HepG2 (cell line): ENCODE measurements around the gene SLC7A8. TPM values are rescaled to one million over a fixed set of nuclear protein-coding genes. Genes with fewer than 3 reads are reported as not detected.

ENCODE experiments used
- GFI1 ChIP-seq: sonication (generic); formaldehyde crosslinking; IDR thresholded peaks from 2 replicates; pipeline ENCODE4 v1.5.0; 2020; ENCODE audit warnings: missing genetic modification reagents, mild to moderate bottlenecking, borderline replicate concordance
- SMAD9 ChIP-seq: sonication (generic); formaldehyde crosslinking; IDR thresholded peaks from 2 replicates; pipeline ENCODE4 v1.5.1; 2020; ENCODE audit warnings: mild to moderate bottlenecking, missing genetic modification reagents
- ZBTB38 ChIP-seq: sonication (generic); formaldehyde crosslinking; IDR thresholded peaks from 2 replicates; pipeline ENCODE4 v1.5.1; 2020; ENCODE audit warnings: mild to moderate bottlenecking, missing genetic modification reagents
- ZC3H4 ChIP-seq: sonication (generic); formaldehyde crosslinking; IDR thresholded peaks from 2 replicates; pipeline ENCODE4 v1.4.0; 2020; ENCODE audit warnings: missing genetic modification reagents, borderline replicate concordance
- ZFP62 ChIP-seq: sonication (generic); formaldehyde crosslinking; IDR thresholded peaks from 2 replicates; pipeline ENCODE4 v1.4.0; 2020; ENCODE audit warnings: missing genetic modification reagents
- ZKSCAN1 ChIP-seq: fragments of 150-350 bp; IDR thresholded peaks from 2 replicates; pipeline ENCODE4 v1.6.1; 2014; ENCODE audit warnings: low read length
- ZMYM2 ChIP-seq: sonication (generic); formaldehyde crosslinking; IDR thresholded peaks from 2 replicates; pipeline ENCODE4 v1.8.0; 2022; ENCODE audit warnings: mild to moderate bottlenecking, missing genetic modification reagents
- ZNF317 ChIP-seq: sonication (generic); formaldehyde crosslinking; IDR thresholded peaks from 2 replicates; pipeline ENCODE4 v1.5.0; 2020; ENCODE audit warnings: mild to moderate bottlenecking, missing genetic modification reagents
- ZNF563 ChIP-seq: sonication (generic); formaldehyde crosslinking; IDR thresholded peaks from 2 replicates; pipeline ENCODE4 v1.8.0; 2022; ENCODE audit warnings: mild to moderate bottlenecking, moderate library complexity, missing genetic modification reagents
- ZNF619 ChIP-seq: sonication (generic); formaldehyde crosslinking; IDR thresholded peaks from 2 replicates; pipeline ENCODE4 v1.4.0; 2020; ENCODE audit warnings: mild to moderate bottlenecking, missing genetic modification reagents
- ZNF883 ChIP-seq: sonication (generic); formaldehyde crosslinking; IDR thresholded peaks from 2 replicates; pipeline ENCODE4 v1.5.1; 2020; ENCODE audit warnings: mild to moderate bottlenecking, missing genetic modification reagents; ENCODE audit errors: not compliant biosample characterization
- polyA plus RNA-seq, 8 experiments: library from polyadenylated mRNA; depleted of rRNA in 3 of 8; stranded (reverse) in 7 of 8; unstranded in 1 of 8; fragments of >200 nt; fragmentation: Illumina TruSeq in 4 of 8; extraction: Trizol in 4 of 8; gene quantifications; 2 replicates each; pipeline versions ENCODE4 v1.2.1 to v1.2.3, GENCODE V29; 2011 to 2016; ENCODE audit warnings: low read depth in 4 of 8, missing spikeins in 1 of 8, mixed read lengths in 1 of 8; ENCODE audit not compliant: insufficient read depth in 1 of 8
- total RNA-seq, 5 experiments: library from RNA; depleted of rRNA; stranded (reverse); fragments of >200 nt; fragmentation: Illumina TruSeq; extraction: Trizol; gene quantifications; 2 replicates each; pipeline ENCODE4 v1.2.3, GENCODE V29; 2016; ENCODE audit warnings: low read depth in 1 of 5
- TF ChIP-seq, protein P1 (sequence below): IDR thresholded peaks from 2 replicates; pipeline ENCODE4 v1.6.1; 2016; ENCODE audit warnings: low read depth, borderline replicate concordance
- TF ChIP-seq, protein P2 (sequence below): sonication (generic); formaldehyde crosslinking; IDR thresholded peaks from 2 replicates; pipeline ENCODE4 v1.8.1; 2023; ENCODE audit warnings: mild to moderate bottlenecking, missing genetic modification reagents
- TF ChIP-seq, protein P3 (sequence below): sonication (generic); formaldehyde crosslinking; IDR thresholded peaks from 2 replicates; pipeline ENCODE4 v1.5.0; 2020; ENCODE audit warnings: missing genetic modification reagents
- TF ChIP-seq, protein P4 (sequence below): sonication (generic); formaldehyde crosslinking; IDR thresholded peaks from 2 replicates; pipeline ENCODE4 v1.8.1; 2023; ENCODE audit warnings: mild to moderate bottlenecking, missing genetic modification reagents, borderline replicate concordance
- TF ChIP-seq, protein P5 (sequence below): IDR thresholded peaks from 2 replicates; pipeline ENCODE4 v1.6.1; 2016; ENCODE audit warnings: control low read depth
- TF ChIP-seq, protein P6 (sequence below): sonication (generic); formaldehyde crosslinking; IDR thresholded peaks from 2 replicates; pipeline ENCODE4; 2020; ENCODE audit warnings: missing genetic modification reagents, mild to moderate bottlenecking, borderline replicate concordance
- TF ChIP-seq, protein P7 (sequence below): IDR thresholded peaks from 2 replicates; pipeline ENCODE4 v1.6.1; 2018; ENCODE audit warnings: missing genetic modification reagents
- TF ChIP-seq, protein P8 (sequence below): sonication (generic); formaldehyde crosslinking; conservative IDR thresholded peaks from 2 replicates; pipeline ENCODE4 v1.8.0; 2022; ENCODE audit warnings: missing genetic modification reagents

The SLC7A8 gene
- total and polyA plus RNA-seq, 2 of the 13 experiments (the other 11 are each of a cell fraction or from before 2014, with no cell fraction given), result 0.25 TPM; not detected in 1

DNA sequence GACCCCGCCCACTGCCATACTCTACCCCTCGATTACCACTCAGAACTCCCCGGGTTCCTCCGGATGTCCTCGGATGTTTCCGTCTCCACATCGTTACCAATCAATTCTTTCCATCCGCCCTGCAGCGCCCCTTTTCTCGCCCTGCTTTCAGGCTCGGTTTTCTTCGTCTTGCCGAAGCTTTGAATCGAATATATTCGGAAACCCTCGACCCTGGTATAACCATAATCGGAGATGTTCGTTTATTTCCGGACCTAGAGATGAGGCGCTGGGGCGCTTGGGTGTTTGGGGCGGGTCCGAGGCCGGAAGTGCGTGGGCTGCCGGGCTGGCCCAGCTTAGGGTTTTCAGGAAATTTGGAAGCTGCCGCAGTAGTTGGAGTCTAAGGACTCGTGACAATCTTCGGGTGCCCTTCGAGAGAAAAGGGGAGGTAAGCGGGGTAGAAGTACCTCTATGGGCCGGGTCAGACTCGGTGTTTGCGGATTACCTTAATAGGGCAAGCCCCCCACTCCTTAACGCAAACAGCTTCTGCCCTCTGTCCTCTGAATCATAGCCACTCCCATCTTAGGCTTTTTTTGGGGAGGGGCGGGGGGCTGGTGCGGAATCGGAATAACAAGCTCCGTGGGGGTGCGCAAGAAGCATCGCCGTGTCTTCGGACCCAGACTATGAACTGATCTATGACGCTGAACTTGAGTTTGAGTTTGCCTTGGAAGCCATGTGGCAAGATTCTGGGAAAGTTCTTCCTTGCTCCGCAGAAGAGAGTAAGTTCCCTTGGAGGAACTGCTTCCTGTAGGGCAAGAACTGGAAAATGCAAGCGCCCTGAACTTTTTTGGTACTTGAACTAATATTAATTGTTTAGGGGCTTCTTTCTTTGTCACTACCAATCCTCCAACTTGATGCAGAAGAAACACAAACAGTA, 88.0 kb downstream of the SLC7A8 start, which contains the start of gene C14orf119 (continued):
- TF ChIP-seq, protein P1, sequence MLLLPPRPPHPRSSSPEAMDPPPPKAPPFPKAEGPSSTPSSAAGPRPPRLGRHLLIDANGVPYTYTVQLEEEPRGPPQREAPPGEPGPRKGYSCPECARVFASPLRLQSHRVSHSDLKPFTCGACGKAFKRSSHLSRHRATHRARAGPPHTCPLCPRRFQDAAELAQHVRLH (CRISPR knock-in tag), result peak; percentile 65; the same call in 1 of the 2 replicates
- TF ChIP-seq ZNF317 (CRISPR knock-in tag) (no peak), ZNF563 (0 out of 2 replicates have a peak, but pooled peaks have one; percentile 53), GFI1 (no peak; the same call in 1 of the 2 replicates), ZNF883 (peak; percentile 43), ZFP62 (CRISPR knock-in tag) (no peak), ZC3H4 (CRISPR knock-in tag) (0 out of 2 replicates have a peak, but pooled peaks have one; percentile 6), SMAD9 (peak; percentile 59; the same call in 1 of the 2 replicates), ZBTB38 (peak; percentile 84), ZMYM2 (no peak), ZNF619 (CRISPR knock-in tag) (peak; percentile 65), ZKSCAN1 (no peak)
- TF ChIP-seq, protein P2, sequence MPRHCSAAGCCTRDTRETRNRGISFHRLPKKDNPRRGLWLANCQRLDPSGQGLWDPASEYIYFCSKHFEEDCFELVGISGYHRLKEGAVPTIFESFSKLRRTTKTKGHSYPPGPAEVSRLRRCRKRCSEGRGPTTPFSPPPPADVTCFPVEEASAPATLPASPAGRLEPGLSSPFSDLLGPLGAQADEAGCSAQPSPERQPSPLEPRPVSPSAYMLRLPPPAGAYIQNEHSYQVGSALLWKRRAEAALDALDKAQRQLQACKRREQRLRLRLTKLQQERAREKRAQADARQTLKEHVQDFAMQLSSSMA (CRISPR knock-in tag), result no peak
- TF ChIP-seq, protein P3, sequence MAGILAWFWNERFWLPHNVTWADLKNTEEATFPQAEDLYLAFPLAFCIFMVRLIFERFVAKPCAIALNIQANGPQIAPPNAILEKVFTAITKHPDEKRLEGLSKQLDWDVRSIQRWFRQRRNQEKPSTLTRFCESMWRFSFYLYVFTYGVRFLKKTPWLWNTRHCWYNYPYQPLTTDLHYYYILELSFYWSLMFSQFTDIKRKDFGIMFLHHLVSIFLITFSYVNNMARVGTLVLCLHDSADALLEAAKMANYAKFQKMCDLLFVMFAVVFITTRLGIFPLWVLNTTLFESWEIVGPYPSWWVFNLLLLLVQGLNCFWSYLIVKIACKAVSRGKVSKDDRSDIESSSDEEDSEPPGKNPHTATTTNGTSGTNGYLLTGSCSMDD, result no peak
- TF ChIP-seq, protein P4, sequence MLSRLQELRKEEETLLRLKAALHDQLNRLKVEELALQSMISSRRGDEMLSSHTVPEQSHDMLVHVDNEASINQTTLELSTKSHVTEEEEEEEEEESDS (CRISPR knock-in tag), result no peak
- TF ChIP-seq, protein P5, sequence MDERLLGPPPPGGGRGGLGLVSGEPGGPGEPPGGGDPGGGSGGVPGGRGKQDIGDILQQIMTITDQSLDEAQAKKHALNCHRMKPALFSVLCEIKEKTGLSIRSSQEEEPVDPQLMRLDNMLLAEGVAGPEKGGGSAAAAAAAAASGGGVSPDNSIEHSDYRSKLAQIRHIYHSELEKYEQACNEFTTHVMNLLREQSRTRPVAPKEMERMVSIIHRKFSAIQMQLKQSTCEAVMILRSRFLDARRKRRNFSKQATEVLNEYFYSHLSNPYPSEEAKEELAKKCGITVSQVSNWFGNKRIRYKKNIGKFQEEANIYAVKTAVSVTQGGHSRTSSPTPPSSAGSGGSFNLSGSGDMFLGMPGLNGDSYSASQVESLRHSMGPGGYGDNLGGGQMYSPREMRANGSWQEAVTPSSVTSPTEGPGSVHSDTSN (CRISPR knock-in tag), result no peak; the same call in 1 of the 2 replicates
- TF ChIP-seq, protein P6, sequence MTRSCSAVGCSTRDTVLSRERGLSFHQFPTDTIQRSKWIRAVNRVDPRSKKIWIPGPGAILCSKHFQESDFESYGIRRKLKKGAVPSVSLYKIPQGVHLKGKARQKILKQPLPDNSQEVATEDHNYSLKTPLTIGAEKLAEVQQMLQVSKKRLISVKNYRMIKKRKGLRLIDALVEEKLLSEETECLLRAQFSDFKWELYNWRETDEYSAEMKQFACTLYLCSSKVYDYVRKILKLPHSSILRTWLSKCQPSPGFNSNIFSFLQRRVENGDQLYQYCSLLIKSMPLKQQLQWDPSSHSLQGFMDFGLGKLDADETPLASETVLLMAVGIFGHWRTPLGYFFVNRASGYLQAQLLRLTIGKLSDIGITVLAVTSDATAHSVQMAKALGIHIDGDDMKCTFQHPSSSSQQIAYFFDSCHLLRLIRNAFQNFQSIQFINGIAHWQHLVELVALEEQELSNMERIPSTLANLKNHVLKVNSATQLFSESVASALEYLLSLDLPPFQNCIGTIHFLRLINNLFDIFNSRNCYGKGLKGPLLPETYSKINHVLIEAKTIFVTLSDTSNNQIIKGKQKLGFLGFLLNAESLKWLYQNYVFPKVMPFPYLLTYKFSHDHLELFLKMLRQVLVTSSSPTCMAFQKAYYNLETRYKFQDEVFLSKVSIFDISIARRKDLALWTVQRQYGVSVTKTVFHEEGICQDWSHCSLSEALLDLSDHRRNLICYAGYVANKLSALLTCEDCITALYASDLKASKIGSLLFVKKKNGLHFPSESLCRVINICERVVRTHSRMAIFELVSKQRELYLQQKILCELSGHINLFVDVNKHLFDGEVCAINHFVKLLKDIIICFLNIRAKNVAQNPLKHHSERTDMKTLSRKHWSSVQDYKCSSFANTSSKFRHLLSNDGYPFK (CRISPR knock-in tag), result peak; percentile 90
- TF ChIP-seq, protein P7, sequence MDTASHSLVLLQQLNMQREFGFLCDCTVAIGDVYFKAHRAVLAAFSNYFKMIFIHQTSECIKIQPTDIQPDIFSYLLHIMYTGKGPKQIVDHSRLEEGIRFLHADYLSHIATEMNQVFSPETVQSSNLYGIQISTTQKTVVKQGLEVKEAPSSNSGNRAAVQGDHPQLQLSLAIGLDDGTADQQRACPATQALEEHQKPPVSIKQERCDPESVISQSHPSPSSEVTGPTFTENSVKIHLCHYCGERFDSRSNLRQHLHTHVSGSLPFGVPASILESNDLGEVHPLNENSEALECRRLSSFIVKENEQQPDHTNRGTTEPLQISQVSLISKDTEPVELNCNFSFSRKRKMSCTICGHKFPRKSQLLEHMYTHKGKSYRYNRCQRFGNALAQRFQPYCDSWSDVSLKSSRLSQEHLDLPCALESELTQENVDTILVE (CRISPR knock-in tag), result no peak; the same call in none of the 2 replicates
- TF ChIP-seq, protein P8, sequence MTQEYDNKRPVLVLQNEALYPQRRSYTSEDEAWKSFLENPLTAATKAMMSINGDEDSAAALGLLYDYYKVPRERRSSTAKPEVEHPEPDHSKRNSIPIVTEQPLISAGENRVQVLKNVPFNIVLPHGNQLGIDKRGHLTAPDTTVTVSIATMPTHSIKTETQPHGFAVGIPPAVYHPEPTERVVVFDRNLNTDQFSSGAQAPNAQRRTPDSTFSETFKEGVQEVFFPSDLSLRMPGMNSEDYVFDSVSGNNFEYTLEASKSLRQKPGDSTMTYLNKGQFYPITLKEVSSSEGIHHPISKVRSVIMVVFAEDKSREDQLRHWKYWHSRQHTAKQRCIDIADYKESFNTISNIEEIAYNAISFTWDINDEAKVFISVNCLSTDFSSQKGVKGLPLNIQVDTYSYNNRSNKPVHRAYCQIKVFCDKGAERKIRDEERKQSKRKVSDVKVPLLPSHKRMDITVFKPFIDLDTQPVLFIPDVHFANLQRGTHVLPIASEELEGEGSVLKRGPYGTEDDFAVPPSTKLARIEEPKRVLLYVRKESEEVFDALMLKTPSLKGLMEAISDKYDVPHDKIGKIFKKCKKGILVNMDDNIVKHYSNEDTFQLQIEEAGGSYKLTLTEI (CRISPR knock-in tag), result no peak
